ENCODE results near the gene TGFB2. TPM values are rescaled to one million over a fixed set of nuclear protein-coding genes. Genes with fewer than 3 reads are reported as not detected.
A peak's percentile ranks its signal among the peaks of the same experiment; 100 is the strongest.

Gene TGFB2
- total RNA-seq, 1 experiment from 2014 or later, result not detected

DNA sequence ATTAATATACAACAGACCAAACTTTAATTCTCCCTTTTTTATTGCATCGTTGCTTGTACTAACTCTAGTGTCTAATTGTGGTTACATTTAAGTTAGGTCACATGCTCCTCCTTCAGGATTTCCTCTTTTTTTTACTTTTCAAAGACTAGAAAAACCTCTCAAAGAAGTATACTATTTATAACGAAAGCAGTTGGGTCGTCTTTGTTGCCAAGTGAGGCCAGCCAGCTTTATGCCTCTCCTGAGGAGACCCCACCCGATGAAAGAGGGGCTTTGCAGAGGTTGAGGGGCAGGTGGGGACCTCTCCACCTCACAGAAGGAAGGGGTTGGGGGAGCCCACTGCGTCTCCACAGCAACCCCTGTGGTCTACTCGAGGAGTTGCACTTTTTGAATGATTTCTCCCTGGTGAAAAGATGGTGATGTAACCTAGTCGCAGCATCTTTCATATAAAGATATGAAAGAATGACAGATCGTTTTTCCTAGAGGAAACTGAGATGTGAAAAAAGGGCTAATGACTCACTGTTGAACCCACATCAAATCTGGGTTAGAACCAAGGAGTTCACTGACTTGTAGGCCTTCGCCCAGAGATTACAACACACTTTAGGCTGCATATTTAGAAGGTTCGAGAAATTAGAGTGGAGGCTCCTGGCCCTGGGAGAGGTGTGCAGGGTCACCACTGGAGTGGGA lies 6.4 kb downstream of the TGFB2 start:
- H3K14ac ChIP-seq (ENCODE audit: insufficient read depth, low read length), result no peak overlapping the region
- no peak overlapping the region for H3K4me3 Mint-ChIP-seq
- H3K23ac ChIP-seq (ENCODE audit: insufficient read length, low read depth, low read length), result no peak overlapping the region
- no peaks in the 10 kb centered on the region for H3K9me3 ChIP-seq (ENCODE audit: control insufficient read depth, low read depth, low read length)
- no peak overlapping the region for H2BK120ac ChIP-seq (ENCODE audit: low read depth, low read length, poor library complexity, severe bottlenecking)
- no peak overlapping the region for H4K91ac ChIP-seq (ENCODE audit: insufficient read length, low read depth, low read length)
- H4K20me1 ChIP-seq (ENCODE audit: control insufficient read depth, insufficient read depth, insufficient read length), result no peaks in the 10 kb centered on the region
- no peaks in the 10 kb centered on the region for H3K79me1 ChIP-seq (ENCODE audit: insufficient read depth, low read depth, low read length, poor library complexity, severe bottlenecking)
- H3T11ph ChIP-seq (ENCODE audit: low read length), result no peak overlapping the region
- H4K5ac ChIP-seq (ENCODE audit: insufficient read length, low read depth, low read length), result no peak overlapping the region
- no peak overlapping the region for H3K27ac ChIP-seq (ENCODE audit: insufficient read length, low read depth, low read length)
- H3K79me2 ChIP-seq (ENCODE audit: insufficient read depth, low read length), result no peaks in the 10 kb centered on the region
- no peak overlapping the region for H3K9ac ChIP-seq (ENCODE audit: extremely low read depth, insufficient read length, low read length)
- no CpG with 5 or more reads among the region's 10 CpGs for WGBS (ENCODE audit: extremely low coverage, insufficient read length, low lambda C conversion rate)
- no peak overlapping the region for H3K4ac ChIP-seq (ENCODE audit: low read depth, low read length)
- no peak overlapping the region for H3K18ac ChIP-seq (ENCODE audit: insufficient read length, low read depth, low read length)
- H3K4me2 ChIP-seq (ENCODE audit: insufficient read depth, insufficient read length, low read length), result no peak overlapping the region
- H2BK15ac ChIP-seq (ENCODE audit: low read depth, low read length), result no peak overlapping the region
- no peak overlapping the region for H2AK5ac ChIP-seq (ENCODE audit: insufficient read length, low read length)
- no peaks in the 10 kb centered on the region for H3K4me1 ChIP-seq (ENCODE audit: insufficient read depth, low read length)
- H2AFZ ChIP-seq (ENCODE audit: low read length), result no peak overlapping the region
- no peak overlapping the region for H3K27ac Mint-ChIP-seq
- no peaks in the 10 kb centered on the region; the same call in 1 of the 2 replicates for H3K27me3 Mint-ChIP-seq (ENCODE audit: low read depth)
- no peaks in the 10 kb centered on the region for H3K36me3 Mint-ChIP-seq (ENCODE audit: insufficient read depth in 1 of 3, low read depth in 3 of 3)
- no peaks in the 10 kb centered on the region for H3K9me3 Mint-ChIP-seq
- no peaks in the 10 kb centered on the region for H3K27me3 ChIP-seq (ENCODE audit: insufficient read depth, low read length)
- no peak overlapping the region for H2BK20ac ChIP-seq (ENCODE audit: low read depth, low read length, poor library complexity, severe bottlenecking)
- H2BK12ac ChIP-seq (ENCODE audit: insufficient read length, low read depth, low read length), result no peak overlapping the region
- peak; percentile 54 for DNase-seq
- TF ChIP-seq CTCF (conservative IDR thresholded peaks at IDR 0.05), result peak; percentile 62
- H2BK5ac ChIP-seq (ENCODE audit: insufficient read length, low read length), result no peak overlapping the region
- no peak overlapping the region for H3K56ac ChIP-seq (ENCODE audit: insufficient read length, low read depth, low read length)
- peaks cover 27 to 33% of the 10 kb centered on the region in 2 experiments for H3K4me1 Mint-ChIP-seq
- no peak overlapping the region for H4K8ac ChIP-seq (replicated peaks; ENCODE audit: insufficient read length, low read depth, low read length)
- peaks cover 11% of the 10 kb centered on the region for H3K23me2 ChIP-seq (ENCODE audit: insufficient read length, low read depth, low read length, poor library complexity, severe bottlenecking)
